Measurements from ENCODE around the gene MRPS35. TPM values are rescaled to one million over a fixed set of nuclear protein-coding genes. Genes with fewer than 3 reads are reported as not detected.
A peak's percentile ranks its signal among the peaks of the same experiment; 100 is the strongest.

MRPS35 gene
- 10 to 100 TPM; 30.9 to 48.7 TPM for total RNA-seq
- 10 to 100 TPM; 21.8 to 34.5 TPM for polyA plus RNA-seq
- long read RNA-seq, donor 1, transcript MRPS35-201 (8 exons, 1,888 nt), result major isoform, 27 of 27 reads
- long read RNA-seq, donor 1, partial matches to known transcripts, result 0 of 27 reads
- long read RNA-seq, donor 1, other reads (novel, unspliced or antisense), result 0 of 27 reads
- long read RNA-seq, donor 2, transcript MRPS35-201 (8 exons, 1,888 nt), result major isoform, 7 of 7 reads
- long read RNA-seq, donor 2, partial matches to known transcripts, result 0 of 7 reads
- long read RNA-seq, donor 2, other reads (novel, unspliced or antisense), result 0 of 7 reads
- long read RNA-seq, donor 3, transcript MRPS35-201 (8 exons, 1,888 nt), result major isoform, 22 of 22 reads
- long read RNA-seq, donor 3, partial matches to known transcripts, result 0 of 22 reads
- long read RNA-seq, donor 3, other reads (novel, unspliced or antisense), result 0 of 22 reads
- long read RNA-seq, donor 4, partial matches to known transcripts, result 28 of 32 reads
- long read RNA-seq, donor 4, other reads (novel, unspliced or antisense), result 0 of 32 reads
- long read RNA-seq, donor 5, transcript MRPS35-201 (8 exons, 1,888 nt), result major isoform, 28 of 29 reads
- long read RNA-seq, donor 5, partial matches to known transcripts, result 0 of 29 reads
- long read RNA-seq, donor 5, other reads (novel, unspliced or antisense), result 0 of 29 reads

DNA sequence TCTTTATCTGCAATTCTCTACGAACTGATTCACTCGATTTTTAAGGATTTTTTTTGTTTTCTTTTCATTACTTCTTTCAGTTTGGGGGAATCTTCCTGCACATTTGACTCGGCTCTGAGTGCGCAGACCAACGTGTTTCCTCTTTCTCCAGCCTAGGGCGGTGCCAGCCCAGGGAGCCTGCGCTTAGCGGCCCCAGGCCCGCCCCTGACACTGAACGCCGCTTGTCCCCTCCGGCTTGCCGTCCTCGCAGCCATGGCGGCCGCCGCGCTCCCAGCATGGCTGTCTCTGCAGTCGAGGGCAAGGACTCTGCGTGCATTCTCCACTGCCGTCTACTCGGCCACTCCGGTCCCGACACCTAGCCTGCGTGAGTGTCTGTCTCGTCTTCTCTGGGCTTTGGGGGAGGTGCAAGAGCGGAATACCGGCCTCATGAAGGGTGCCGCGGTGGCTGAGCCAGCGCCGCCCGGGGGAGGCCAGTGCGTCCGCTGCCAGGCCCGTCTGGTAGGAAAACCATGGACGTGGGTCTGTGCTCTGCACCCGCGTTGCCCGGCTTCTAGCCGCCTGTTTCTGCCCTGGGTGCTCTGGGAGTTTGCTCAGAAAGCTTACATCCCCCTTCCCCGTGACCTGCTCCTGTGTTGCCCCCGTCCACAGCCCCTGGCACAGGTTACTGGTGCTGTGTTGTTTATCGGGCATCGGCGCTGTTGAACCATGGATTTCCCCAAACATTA, at the start of gene MRPS35:
Gene MRPS35 (plus strand): TSS at position 241 of the 725 bp plus-strand sequence. CDS start 12 bp downstream, at position 253.
- Histone ChIP-seq H3K9me3 (ENCODE audit: control insufficient read depth in 4 of 4, insufficient read depth in 3 of 4, low read length in 3 of 4) (no peaks in the 10 kb centered on the region), H3K27me3 (ENCODE audit: control insufficient read depth in 3 of 3, insufficient read depth in 3 of 3, low read length in 2 of 3) (no peaks in the 10 kb centered on the region), H3K36me3 (ENCODE audit: control insufficient read depth in 4 of 4, insufficient read depth in 4 of 4, low read length in 4 of 4) (peaks cover 0 to 5% (median 2%) of the 10 kb centered on the region in 4 donors), H3K9ac (ENCODE audit: insufficient read depth in 1 of 2, low read length in 2 of 2) (peak within 1 kb of the TSS; percentile 85 to 86), H3K4me3 (peak within 1 kb of the TSS; percentile 96), H3K4me1 (ENCODE audit: control insufficient read depth in 5 of 5, insufficient read depth in 5 of 5, low read length in 5 of 5) (peaks cover 0 to 9% (median 7%) of the 10 kb centered on the region in 5 donors), H3K27ac (ENCODE audit: low read depth in 1 of 2, low read length in 1 of 2) (peak within 1 kb of the TSS; percentile 84 to 86)
- DNase-seq, result peak; percentile 93 to 96 (median 93)
- TF ChIP-seq CTCF (IDR thresholded peaks at IDR 0.05; ENCODE audit: control extremely low read depth, extremely low read depth), result no peak
- ATAC-seq (ENCODE audit: insufficient read depth, low FRiP score), result peak; percentile 98
- WGBS, 2 donors, result 0% methylated on average over 46 of the region's 46 CpGs

DNA sequence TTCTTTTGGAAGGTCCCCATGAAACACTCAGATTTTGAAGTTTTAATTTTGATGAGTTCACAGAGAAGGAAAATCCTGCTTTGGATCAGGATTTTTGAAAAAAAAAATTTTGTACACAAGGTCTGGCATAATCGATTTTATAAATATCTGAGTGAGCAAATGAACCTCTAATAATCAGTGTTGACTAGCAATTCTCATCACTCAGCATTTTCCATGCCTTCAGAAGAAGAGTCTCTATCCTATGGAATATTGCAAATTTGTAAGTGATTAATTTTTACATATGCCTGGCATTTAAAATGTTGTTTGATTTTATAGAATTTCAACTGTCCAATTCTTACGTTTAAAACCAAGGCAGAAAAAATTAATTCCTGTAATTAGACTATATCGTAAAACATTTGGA, 44.9 kb upstream of the MRPS35 start:
- no peak for TF ChIP-seq CTCF (IDR thresholded peaks at IDR 0.05; ENCODE audit: control extremely low read depth, extremely low read depth)
- ATAC-seq (ENCODE audit: insufficient read depth, low FRiP score), result no peak
- no peak for DNase-seq
- no peak overlapping the region for H3K4me3 ChIP-seq
- H3K9me3 ChIP-seq (ENCODE audit: control insufficient read depth in 4 of 4, insufficient read depth in 3 of 4, low read length in 3 of 4), result no peaks in the 10 kb centered on the region
- H3K9ac ChIP-seq (ENCODE audit: insufficient read depth in 1 of 2, low read length in 2 of 2), result no peak overlapping the region
- no peak overlapping the region for H3K27ac ChIP-seq (ENCODE audit: low read depth in 1 of 2, low read length in 1 of 2)
- H3K4me1 ChIP-seq (ENCODE audit: control insufficient read depth in 5 of 5, insufficient read depth in 5 of 5, low read length in 5 of 5), result no peaks in the 10 kb centered on the region
- WGBS, 2 donors, result 79 to 94% methylated on average over 3 of the region's 3 CpGs
- H3K36me3 ChIP-seq (ENCODE audit: control insufficient read depth in 4 of 4, insufficient read depth in 4 of 4, low read length in 4 of 4), result peaks cover 13 to 55% (median 37%) of the 10 kb centered on the region in 4 donors
- H3K27me3 ChIP-seq (ENCODE audit: control insufficient read depth in 3 of 3, insufficient read depth in 3 of 3, low read length in 2 of 3), result no peaks in the 10 kb centered on the region

- Histone ChIP-seq H3K27me3 (ENCODE audit: control insufficient read depth in 3 of 3, insufficient read depth in 3 of 3, low read length in 2 of 3) (no peaks in the 10 kb centered on the region), H3K36me3 (ENCODE audit: control insufficient read depth in 4 of 4, insufficient read depth in 4 of 4, low read length in 4 of 4) (peaks cover 13 to 52% (median 32%) of the 10 kb centered on the region in 4 donors), H3K4me3 (no peak overlapping the region), H3K9ac (ENCODE audit: insufficient read depth in 1 of 2, low read length in 2 of 2) (no peak overlapping the region), H3K4me1 (ENCODE audit: control insufficient read depth in 5 of 5, insufficient read depth in 5 of 5, low read length in 5 of 5) (no peaks in the 10 kb centered on the region), H3K9me3 (ENCODE audit: control insufficient read depth in 4 of 4, insufficient read depth in 3 of 4, low read length in 3 of 4) (no peaks in the 10 kb centered on the region), H3K27ac (ENCODE audit: low read depth in 1 of 2, low read length in 1 of 2) (no peak overlapping the region)
- 51 to 62% methylated on average over 3 of the region's 3 CpGs for WGBS, 2 donors
- no peak for TF ChIP-seq CTCF (IDR thresholded peaks at IDR 0.05; ENCODE audit: control extremely low read depth, extremely low read depth)
- ATAC-seq (ENCODE audit: insufficient read depth, low FRiP score) (no peak), DNase-seq (no peak)
Measured at GRCh38 chr12:27666510-27666909, 44.1 kb upstream of the MRPS35 start.
